Caco-2 (cell line): Measurements from ENCODE around the gene PIEZO1. TPM values are rescaled to one million over a fixed set of nuclear protein-coding genes. Genes with fewer than 3 reads are reported as not detected.

ENCODE experiments used
- BruUV-seq: library from RNA; stranded (reverse); fragments of 400-500 nt; replicated peaks from 2 replicates; lab custom pipeline; 2021; lab: Mats Ljungman, UMichigan
- CTCF ChIA-PET: fragments of 300-600 bp; sonication (Branson Sonifier 250); formaldehyde crosslinking; loops from one replicate; lab custom pipeline; 2022; ENCODE audit warnings: antibody characterized with exemption; lab: Charles Lee
- POLR2A ChIA-PET: fragments of 300-600 bp; sonication (Branson Sonifier 250); formaldehyde crosslinking; loops from one replicate; lab custom pipeline; 2022; ENCODE audit warnings: antibody characterized with exemption; lab: Charles Lee
- DNase-seq, 2 experiments: peaks; one replicate each; pipeline versions ENCODE4 v3.0.0 to v3.0.0-alpha.2; 2020 to 2022
- H3K27me3 ChIP-seq: replicated peaks from 2 replicates; pipeline ENCODE4 v1.6.0; 2011; ENCODE audit warnings: low read length; ENCODE audit not compliant: control insufficient read depth, insufficient read depth
- H3K36me3 ChIP-seq: 2 replicates; pipeline ENCODE4 v1.5.1; 2011; ENCODE audit warnings: low read length; ENCODE audit not compliant: control insufficient read depth, insufficient read depth
- H3K4me1 ChIP-seq: fragments of 250-450 bp; sonication (Bioruptor Pico); 2 replicates; pipeline ENCODE4 v1.5.1; 2020; ENCODE audit warnings: mild to moderate bottlenecking
- H3K4me3 ChIP-seq: 2 replicates; pipeline ENCODE4 v1.5.1; 2011; ENCODE audit warnings: low read depth, mild to moderate bottlenecking, control low read depth, low read length
- H3K9me3 ChIP-seq: fragments of 250-450 bp; sonication (Bioruptor Pico); 2 replicates; pipeline ENCODE4 v1.5.1; 2020; ENCODE audit warnings: mild to moderate bottlenecking, moderate library complexity
- H3K27ac Mint-ChIP-seq: one replicate; pipeline ENCODE4 v1.8.0; 2022; ENCODE audit warnings: mixed read lengths; ENCODE audit not compliant: unreplicated experiment
- H3K27me3 Mint-ChIP-seq: one replicate; pipeline ENCODE4 v1.8.0; 2022; ENCODE audit warnings: mixed read lengths; ENCODE audit not compliant: insufficient read depth, unreplicated experiment
- H3K36me3 Mint-ChIP-seq: one replicate; pipeline ENCODE4 v1.8.0; 2022; ENCODE audit warnings: mild to moderate bottlenecking, mixed read lengths; ENCODE audit not compliant: insufficient read depth, unreplicated experiment
- H3K4me1 Mint-ChIP-seq: one replicate; pipeline ENCODE4 v1.8.0; 2022; ENCODE audit warnings: low read depth, mixed read lengths; ENCODE audit not compliant: unreplicated experiment
- H3K4me3 Mint-ChIP-seq: one replicate; pipeline ENCODE4 v1.8.0; 2022; ENCODE audit warnings: mild to moderate bottlenecking, moderate library complexity, mixed read lengths; ENCODE audit not compliant: unreplicated experiment
- H3K9me3 Mint-ChIP-seq: one replicate; pipeline ENCODE4 v1.8.0; 2022; ENCODE audit warnings: mixed read lengths; ENCODE audit not compliant: unreplicated experiment
- intact Hi-C: fragments of 100-400 bp; cut with micrococcal nuclease; formaldehyde crosslinking; loops from one replicate; pipeline ENCODE4 v1.10.0; 2022; ENCODE audit not compliant: unreplicated experiment
- total RNA-seq: library from RNA; stranded (reverse); gene quantifications from 2 replicates; pipeline ENCODE4 v1.2.3, GENCODE V29; 2022
- TF ChIP-seq, protein P1 (sequence below), 2 experiments: fragments of 200-600 bp in 1 of 2; IDR thresholded peaks; 1 replicate in 1 of 2; 2 replicates in 1 of 2; pipeline versions ENCODE4 v1.5.1 to v1.8.0; 2011 to 2022; ENCODE audit warnings: antibody characterized with exemption in 1 of 2, control low read depth in 1 of 2, inconsistent platforms in 1 of 2, low read depth in 1 of 2, low read length in 1 of 2, mild to moderate bottlenecking in 1 of 2, moderate library complexity in 1 of 2; ENCODE audit not compliant: insufficient read depth in 1 of 2, severe bottlenecking in 1 of 2, unreplicated experiment in 1 of 2

Gene PIEZO1
- total RNA-seq, 1 experiment from 2014 or later: 248 TPM

DNA sequence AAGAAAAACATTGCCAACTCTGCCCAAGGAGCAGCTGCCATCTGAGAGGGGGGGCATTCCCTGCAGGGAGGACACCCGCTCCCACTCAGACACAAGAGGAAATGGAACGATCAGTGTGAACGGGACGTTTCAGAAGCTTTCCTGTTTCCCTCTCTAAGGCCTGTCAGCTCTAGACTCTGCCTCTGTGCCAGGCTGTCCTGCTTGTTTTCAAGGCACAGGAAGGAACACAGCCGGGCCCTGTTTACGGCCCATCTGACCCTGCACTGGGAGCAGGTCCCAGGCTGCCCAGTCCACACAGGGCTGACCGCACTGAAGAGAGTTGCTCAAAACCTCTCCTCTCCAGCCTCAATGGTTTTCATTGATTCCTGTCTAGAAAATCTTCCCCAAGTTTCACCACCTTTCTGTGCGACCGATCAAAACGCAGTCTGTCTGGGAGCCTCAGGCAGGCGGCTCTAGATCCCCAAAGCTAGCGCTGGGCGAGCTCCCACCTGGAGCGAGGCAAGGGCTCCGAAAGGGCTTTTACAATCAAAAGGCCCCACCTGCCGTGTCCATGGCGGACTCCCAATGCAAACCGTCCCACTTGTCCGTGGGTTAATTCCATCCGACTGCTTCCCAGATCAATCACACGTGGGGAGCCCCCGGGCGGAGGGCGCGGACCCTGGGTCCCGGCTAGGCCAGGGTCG is 1.5 kb downstream of the PIEZO1 start:
- H3K36me3 Mint-ChIP-seq: peaks cover 30% of the 10 kb centered on the region
- Histone ChIP-seq H3K9me3 (no peaks in the 10 kb centered on the region), H3K27me3 (no peaks in the 10 kb centered on the region), H3K4me1 (peaks cover 52% of the 10 kb centered on the region), H3K36me3 (no peaks in the 10 kb centered on the region), H3K4me3 (peak overlapping the region; percentile 93)
- ChIA-PET POLR2A (interaction anchor here (0.6 to 1.8 kb wide), 4 partner anchors 20 to 1166 kb away, joined by 3 to 12 read pairs (median 8); no protein-coding TSS in a partner anchor), CTCF (interaction anchor here (0.9 to 4.5 kb wide), 8 partner anchors 10 to 433 kb away, joined by 3 to 51 read pairs (median 4); no protein-coding TSS in a partner anchor)
- peaks cover 32% of the 10 kb centered on the region for H3K4me1 Mint-ChIP-seq
- TSS peak; percentile 37 for BruUV-seq
- H3K27me3 Mint-ChIP-seq: no peaks in the 10 kb centered on the region
- H3K27ac Mint-ChIP-seq: peak overlapping the region; percentile 43
- TF ChIP-seq, protein P1, sequence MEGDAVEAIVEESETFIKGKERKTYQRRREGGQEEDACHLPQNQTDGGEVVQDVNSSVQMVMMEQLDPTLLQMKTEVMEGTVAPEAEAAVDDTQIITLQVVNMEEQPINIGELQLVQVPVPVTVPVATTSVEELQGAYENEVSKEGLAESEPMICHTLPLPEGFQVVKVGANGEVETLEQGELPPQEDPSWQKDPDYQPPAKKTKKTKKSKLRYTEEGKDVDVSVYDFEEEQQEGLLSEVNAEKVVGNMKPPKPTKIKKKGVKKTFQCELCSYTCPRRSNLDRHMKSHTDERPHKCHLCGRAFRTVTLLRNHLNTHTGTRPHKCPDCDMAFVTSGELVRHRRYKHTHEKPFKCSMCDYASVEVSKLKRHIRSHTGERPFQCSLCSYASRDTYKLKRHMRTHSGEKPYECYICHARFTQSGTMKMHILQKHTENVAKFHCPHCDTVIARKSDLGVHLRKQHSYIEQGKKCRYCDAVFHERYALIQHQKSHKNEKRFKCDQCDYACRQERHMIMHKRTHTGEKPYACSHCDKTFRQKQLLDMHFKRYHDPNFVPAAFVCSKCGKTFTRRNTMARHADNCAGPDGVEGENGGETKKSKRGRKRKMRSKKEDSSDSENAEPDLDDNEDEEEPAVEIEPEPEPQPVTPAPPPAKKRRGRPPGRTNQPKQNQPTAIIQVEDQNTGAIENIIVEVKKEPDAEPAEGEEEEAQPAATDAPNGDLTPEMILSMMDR (IDR thresholded peaks at IDR 0.05; ENCODE audit: insufficient read depth in 1 of 2, low read depth in 1 of 2, low read length in 1 of 2, severe bottlenecking in 1 of 2, unreplicated experiment in 1 of 2): no peak
- H3K9me3 Mint-ChIP-seq: no peaks in the 10 kb centered on the region
- peak overlapping the region; percentile 69 for H3K4me3 Mint-ChIP-seq
- DNase-seq: no peak
- intact Hi-C loops: no loop called here

DNA sequence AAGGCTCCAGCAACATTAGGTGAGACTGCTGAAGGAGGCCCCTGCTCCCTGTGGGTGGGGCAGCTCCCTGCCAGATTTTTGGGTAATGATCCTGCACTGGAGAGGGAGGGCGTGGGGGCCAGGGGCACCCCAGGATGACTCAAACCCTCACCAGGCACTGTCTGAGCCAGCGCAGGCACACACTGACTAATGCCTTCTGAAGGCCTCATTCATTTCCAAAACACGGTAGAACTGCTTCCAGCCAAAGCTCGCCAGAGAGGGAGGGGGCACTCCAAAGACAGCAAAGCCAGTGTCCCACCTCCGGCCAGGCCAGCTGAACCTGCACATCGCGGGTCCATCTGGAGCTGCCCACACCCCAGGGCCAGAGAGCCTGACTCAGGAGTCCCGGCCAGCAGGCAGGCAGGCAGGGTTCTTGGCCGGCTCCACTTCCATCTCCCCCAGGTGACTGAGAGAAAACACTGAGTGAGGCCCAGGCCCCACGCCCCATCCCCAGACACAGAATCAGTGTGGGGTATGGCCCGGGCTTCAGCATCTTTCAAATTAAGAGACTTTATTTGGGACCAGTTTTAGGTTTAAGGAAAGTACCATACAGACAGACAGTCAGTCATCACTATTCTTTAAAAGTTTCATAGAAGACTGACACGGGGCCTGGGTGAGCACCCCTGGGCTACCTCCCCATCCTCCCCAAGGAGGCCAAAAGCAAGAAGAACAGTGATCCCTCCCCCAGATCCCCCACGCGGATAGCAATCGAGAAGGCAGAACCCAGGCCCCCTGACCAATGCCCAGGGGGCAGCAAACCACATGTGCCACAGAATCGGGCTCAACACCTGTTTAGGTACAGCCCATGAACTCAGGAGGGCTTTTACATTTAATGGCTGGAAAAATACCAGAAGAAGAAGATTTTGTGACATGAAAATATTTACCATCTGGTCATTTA is 2.3 kb downstream of the PIEZO1 start:
- intact Hi-C loops: no loop called here
- Mint-ChIP-seq H3K4me1 (peaks cover 32% of the 10 kb centered on the region), H3K27ac (peak overlapping the region; percentile 43), H3K36me3 (peaks cover 36% of the 10 kb centered on the region), H3K4me3 (peak overlapping the region; percentile 69), H3K27me3 (no peaks in the 10 kb centered on the region), H3K9me3 (no peaks in the 10 kb centered on the region)
- TF ChIP-seq, protein P1 (IDR thresholded peaks at IDR 0.05; ENCODE audit: insufficient read depth in 1 of 2, low read depth in 1 of 2, low read length in 1 of 2, severe bottlenecking in 1 of 2, unreplicated experiment in 1 of 2): no peak
- no peaks in the 10 kb centered on the region for H3K36me3 ChIP-seq
- no peak overlapping the region for H3K4me3 ChIP-seq
- CTCF ChIA-PET: interaction anchor here (1.3 to 4.5 kb wide), 4 partner anchors 9 to 46 kb away, joined by 3 to 45 read pairs (median 16); no protein-coding TSS in a partner anchor
- no peak for DNase-seq
- POLR2A ChIA-PET: interaction anchor here (1.0 to 1.6 kb wide), 3 partner anchors 9 to 26 kb away, joined by 3 to 11 read pairs (median 3); no protein-coding TSS in a partner anchor
- H3K9me3 ChIP-seq: no peaks in the 10 kb centered on the region
- H3K27me3 ChIP-seq: no peaks in the 10 kb centered on the region
- no TSS peak for BruUV-seq
- H3K4me1 ChIP-seq: peaks cover 52% of the 10 kb centered on the region
